GM19455 (cell line): ENCODE measurements around the gene DOP1A.

Experiments
- ATAC-seq: cut with Tn5 transposase; IDR thresholded peaks from one replicate; pipeline ENCODE4 v1.9.1; 2021; ENCODE audit not compliant: unreplicated experiment

DOP1A gene

DNA sequence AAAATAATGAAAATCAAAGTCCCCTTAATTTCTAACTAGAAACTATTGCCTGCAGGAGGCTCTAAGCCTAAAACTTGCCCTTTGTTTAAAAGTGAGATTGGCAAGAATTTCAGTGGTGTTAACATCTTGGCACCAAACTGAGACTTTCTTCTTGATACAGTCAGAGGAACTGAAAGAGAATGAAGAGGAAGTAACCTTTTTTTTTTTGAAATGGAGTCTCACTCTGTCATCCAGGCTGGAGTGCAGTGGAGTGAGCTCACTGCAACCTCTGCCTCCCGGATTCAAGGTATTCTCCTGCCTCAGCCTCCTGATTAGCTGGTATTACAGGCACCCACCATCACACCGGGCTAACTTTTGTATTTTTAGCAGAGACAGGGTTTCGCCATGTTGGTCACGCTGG is 3.6 kb downstream of the DOP1A start:
- peak; percentile 57 for ATAC-seq

GRCh38 chr6:83071707-83072106 is 4.2 kb downstream of the DOP1A start:
- no peak for ATAC-seq

- ATAC-seq = no peak
Measured at GRCh38 chr6:83072726-83073125, 5.3 kb downstream of the DOP1A start.

GRCh38 chr6:83073615-83074014 is 6.1 kb downstream of the DOP1A start:
- no peak for ATAC-seq

GRCh38 chr6:83083476-83083875 is 16.0 kb downstream of the DOP1A start:
- ATAC-seq = no peak

DNA sequence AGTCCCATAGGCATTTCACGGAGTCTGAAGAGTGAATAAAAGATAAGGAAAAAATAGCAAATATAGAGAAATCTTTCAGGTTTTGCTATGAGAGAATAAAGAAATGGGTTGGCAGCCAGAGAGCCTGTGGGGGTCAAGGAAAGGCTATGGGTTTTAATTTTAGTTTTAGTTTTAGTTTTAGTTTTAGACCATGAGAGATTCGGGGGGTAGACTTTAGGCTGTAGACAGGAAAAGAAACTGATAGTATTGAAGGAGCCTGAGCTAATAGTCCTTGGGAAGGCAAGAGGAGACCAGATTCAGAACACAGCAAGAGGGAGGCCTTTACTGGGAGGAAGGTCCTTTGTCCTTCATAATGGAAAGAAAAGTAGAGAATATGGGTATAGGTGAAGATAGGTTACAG is 19.3 kb downstream of the DOP1A start:
- ATAC-seq = peak; percentile 99

GRCh38 chr6:83092756-83093399 is 25.4 kb downstream of the DOP1A start:
- no peak for ATAC-seq

DNA sequence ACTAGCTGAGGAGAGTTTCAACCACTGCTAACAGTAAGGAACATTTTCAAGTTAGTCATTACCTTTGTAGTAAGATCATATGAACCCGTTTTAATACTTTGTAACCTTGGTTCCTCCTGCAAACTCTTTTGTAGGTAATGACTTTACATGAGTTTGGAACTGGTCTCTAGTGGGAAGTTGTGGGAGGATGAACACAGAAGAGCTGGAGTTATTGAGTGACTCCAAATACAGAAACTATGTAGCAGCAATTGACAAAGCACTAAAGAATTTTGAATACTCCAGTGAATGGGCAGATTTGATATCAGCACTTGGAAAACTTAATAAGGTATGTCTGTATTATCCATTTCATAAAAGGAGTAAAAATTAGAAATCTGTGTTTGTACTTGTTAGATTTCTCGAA is 29.3 kb downstream of the DOP1A start:
- no peak for ATAC-seq

GRCh38 chr6:83097204-83097603 is 29.7 kb downstream of the DOP1A start:
- ATAC-seq = no peak

GRCh38 chr6:83097675-83098074 is 30.2 kb downstream of the DOP1A start:
- ATAC-seq = no peak

- no peak for ATAC-seq
Measured at GRCh38 chr6:83098589-83098988, 31.1 kb downstream of the DOP1A start.

DNA sequence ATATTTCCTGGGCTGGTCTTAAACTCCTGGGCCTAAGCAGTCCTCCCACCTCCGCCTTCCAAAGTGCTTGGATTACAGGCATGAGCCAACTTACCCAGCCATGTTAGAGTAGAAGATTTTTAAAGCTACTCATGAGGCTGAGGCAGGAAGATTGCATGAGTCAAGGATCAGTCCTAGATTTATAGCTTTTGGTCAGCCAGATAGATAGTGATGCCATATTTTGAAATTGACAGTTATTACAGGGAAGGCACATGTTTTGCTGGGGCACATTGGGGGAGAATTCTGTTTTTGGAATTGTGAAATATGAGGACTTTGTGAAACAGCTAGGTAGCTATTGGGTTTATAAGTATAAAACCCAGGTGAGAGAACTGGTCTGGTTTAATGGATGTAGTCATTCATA is 40.9 kb downstream of the DOP1A start:
- ATAC-seq = no peak

DNA sequence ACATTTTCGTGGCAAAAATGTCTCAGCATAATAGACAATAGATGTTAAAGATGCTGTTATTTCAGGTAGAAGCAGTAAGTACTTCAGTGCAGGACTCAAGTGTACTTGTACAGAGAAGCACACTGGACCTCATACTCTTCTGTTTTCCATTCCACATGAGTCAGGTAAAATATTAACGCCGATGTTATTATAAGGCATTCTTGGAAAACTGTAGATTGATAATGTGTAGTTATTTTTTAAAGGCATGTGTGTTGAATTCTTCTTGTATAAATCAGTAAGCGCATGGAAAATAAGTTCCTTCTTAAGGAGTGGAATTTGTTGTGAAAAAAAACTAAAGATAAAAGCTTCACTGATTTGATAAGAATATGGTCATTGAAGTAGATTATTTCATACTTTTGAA is 45.8 kb downstream of the DOP1A start:
- ATAC-seq = no peak

GRCh38 chr6:83114164-83114563 is 46.7 kb downstream of the DOP1A start:
- no peak for ATAC-seq

DNA sequence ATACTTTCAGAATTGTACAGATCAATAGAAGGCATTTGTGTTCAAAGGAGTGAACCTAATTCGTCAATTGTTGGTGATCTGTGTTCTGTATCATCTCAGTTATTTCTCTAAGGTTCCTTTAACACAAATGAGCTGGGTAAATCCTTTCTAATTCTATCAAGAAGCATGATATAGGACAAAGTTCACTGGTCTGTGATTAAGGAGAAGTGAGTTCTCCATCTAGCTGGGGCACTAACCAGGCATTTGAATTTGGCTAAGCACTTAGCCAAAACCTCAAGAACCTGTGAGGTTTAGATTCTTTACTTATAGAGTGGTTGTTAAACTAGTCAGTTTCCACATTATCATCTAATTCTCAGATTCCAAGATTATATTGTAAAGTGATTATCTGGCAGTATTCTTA is 50.3 kb downstream of the DOP1A start:
- ATAC-seq = no peak

GRCh38 chr6:83119742-83120300 is 52.4 kb downstream of the DOP1A start:
- ATAC-seq = no peak

GRCh38 chr6:83124553-83124952 is 57.1 kb downstream of the DOP1A start:
- no peak for ATAC-seq

GRCh38 chr6:83125425-83125824 is 58.0 kb downstream of the DOP1A start:
- ATAC-seq = no peak

DNA sequence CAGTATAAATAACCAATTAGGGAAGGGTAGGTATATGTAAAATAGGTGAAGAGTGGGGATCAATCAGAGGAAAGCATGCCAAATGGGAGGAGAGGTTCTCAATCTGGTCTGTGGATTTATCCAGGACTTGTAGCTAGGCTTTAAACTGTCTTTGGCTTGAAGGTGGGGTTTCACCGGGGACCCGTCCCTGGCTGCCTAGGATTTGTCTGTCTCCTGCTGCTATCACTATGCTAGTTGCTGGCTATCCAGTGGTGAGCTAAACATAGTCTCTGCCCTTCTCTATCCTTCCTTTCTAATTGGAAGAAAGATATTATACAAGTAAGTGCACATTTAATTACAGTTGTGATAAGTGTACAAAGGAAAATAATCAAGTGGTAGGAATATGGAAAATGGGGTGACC is 58.8 kb downstream of the DOP1A start:
- no peak for ATAC-seq

DNA sequence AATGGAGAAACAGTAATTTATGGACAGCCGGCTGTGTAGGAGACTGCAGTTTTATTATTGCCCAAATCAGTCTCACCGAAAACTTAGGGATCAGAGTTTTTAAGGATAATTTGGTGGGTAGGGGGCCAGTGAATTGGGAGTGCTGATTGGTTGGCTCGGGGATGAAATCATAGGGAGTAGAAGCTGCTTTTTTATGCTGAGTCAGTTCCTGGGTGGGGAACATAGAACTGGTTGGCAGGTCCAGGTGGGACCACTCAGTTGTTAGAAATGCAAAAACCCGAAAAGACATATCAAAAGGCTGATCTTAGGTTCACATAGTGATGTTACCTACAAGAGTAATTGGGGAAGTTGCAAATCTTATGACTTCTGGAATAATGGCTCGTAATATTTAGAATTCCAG is 59.3 kb downstream of the DOP1A start:
- no peak for ATAC-seq

DNA sequence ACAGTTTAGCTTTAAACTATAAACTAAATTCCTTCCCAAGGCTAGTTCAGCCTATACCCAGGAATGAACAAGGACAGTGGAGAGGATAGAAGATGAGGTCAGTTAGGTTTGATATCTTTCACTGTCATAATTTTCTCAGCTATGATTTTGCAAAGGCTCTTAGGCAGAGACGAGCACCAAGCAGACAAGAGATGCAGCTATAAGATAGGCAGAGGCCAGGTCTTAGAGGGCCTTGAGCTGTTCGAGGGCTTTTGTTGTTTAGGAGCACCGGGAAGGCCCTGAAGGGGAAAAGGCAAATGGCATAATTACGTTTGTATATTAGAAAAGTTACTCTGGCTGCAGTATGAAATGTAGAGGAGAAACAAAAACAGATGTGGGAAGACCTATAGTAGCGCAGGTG is 59.8 kb downstream of the DOP1A start:
- ATAC-seq = no peak

GRCh38 chr6:83127976-83128375 is 60.5 kb downstream of the DOP1A start:
- no peak for ATAC-seq

DNA sequence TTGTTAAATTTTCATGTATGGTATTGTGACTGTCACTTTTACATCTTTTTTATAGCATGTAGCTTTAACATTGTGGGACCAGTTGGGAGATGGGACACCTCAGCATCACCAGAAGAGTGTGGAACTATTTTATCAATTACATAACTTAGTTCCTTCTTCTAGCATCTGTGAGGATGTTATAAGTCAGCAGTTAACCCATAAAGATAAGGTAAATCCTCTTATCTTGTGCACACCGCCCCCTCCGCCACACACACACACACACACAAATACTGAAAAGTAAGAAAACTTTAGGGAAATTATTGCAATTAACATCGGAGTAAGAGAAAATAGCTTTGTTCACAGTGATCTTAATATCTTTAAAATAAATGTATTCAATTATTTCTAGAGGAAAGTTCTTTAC is 64.7 kb downstream of the DOP1A start:
- no peak for ATAC-seq
